Measurements from ENCODE around the gene GMDS. TPM values are rescaled to one million over a fixed set of nuclear protein-coding genes. Genes with fewer than 3 reads are reported as not detected.

Gene GMDS
- total and polyA plus RNA-seq, 2 donors (not counting 1 experiment from before 2014, with no cell fraction given), result 12.7 to 34.5 TPM

DNA sequence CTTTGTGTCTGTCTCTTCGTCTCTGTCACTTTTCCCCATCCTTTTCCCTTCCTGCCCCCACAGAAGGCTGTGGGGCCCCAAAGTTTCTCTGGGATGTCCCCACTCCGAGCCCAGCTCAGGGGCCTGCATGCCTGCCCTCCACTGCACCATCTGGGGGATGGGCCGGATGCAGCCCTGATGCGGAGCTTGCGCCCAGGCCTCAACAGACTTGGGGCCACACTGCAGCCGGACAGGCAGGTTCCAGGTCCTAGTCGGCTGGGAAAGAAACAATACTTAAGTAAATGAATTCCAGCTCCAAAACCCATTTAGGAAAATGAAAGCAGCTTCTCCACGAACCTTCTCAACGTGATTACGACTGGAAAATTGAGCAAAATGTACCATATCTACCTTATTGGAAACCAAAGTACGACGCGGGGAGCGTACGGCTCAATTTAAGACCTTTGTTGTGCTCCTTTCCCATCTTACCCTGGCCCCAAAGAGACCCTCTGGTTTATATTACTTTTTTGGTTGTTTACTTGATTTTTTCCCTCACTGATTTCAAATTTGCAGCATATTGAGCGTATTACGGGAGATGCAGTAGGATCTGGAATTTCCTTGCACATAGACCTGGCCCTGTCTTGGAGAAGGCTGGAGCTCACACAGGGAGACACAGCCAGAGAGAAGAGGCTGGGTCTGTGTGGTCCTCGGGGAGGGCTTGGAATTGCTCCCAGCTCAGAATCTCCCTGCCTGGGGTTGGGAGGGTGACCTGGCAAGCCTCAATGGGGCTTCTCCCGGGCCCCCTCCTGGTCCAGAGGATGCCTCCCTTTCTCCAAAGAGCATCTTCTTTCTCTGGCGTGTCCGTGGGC lies 627.7 kb downstream of the GMDS start:
- no peak overlapping the region for H3K4me3 ChIP-seq (replicated peaks in 1 of 4; ENCODE audit: control extremely low read depth in 1 of 4, insufficient read depth in 1 of 4, low read depth in 3 of 4, low read length in 4 of 4)
- no peaks in the 10 kb centered on the region for H3K79me2 ChIP-seq (ENCODE audit: control insufficient read depth, insufficient read depth, low read length)
- H4K20me1 ChIP-seq (ENCODE audit: control insufficient read depth, extremely low read depth, insufficient read depth, low read length), result no peaks in the 10 kb centered on the region
- no peak overlapping the region for H3K27ac ChIP-seq (ENCODE audit: insufficient read depth, low read length)
- no peak for TF ChIP-seq EZH2 (IDR thresholded peaks at IDR 0.05; ENCODE audit: low read length, missing control alignments)
- TF ChIP-seq, protein P1, sequence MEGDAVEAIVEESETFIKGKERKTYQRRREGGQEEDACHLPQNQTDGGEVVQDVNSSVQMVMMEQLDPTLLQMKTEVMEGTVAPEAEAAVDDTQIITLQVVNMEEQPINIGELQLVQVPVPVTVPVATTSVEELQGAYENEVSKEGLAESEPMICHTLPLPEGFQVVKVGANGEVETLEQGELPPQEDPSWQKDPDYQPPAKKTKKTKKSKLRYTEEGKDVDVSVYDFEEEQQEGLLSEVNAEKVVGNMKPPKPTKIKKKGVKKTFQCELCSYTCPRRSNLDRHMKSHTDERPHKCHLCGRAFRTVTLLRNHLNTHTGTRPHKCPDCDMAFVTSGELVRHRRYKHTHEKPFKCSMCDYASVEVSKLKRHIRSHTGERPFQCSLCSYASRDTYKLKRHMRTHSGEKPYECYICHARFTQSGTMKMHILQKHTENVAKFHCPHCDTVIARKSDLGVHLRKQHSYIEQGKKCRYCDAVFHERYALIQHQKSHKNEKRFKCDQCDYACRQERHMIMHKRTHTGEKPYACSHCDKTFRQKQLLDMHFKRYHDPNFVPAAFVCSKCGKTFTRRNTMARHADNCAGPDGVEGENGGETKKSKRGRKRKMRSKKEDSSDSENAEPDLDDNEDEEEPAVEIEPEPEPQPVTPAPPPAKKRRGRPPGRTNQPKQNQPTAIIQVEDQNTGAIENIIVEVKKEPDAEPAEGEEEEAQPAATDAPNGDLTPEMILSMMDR (conservative IDR thresholded peaks at IDR 0.05 in 1 of 2, IDR thresholded peaks at IDR 0.05 in 1 of 2; ENCODE audit: low read depth in 1 of 2, low read length in 2 of 2), result no peak
- no peaks in the 10 kb centered on the region for H3K36me3 ChIP-seq (ENCODE audit: control insufficient read depth, insufficient read depth, low read length)
- H3K9me3 ChIP-seq (ENCODE audit: control insufficient read depth, insufficient read depth, low read depth, low read length), result no peaks in the 10 kb centered on the region
- no peak overlapping the region for H3K4me2 ChIP-seq (ENCODE audit: extremely low read depth, insufficient read depth, low read length)
- no peaks in the 10 kb centered on the region for H3K4me1 ChIP-seq (ENCODE audit: control insufficient read depth, extremely low read depth, insufficient read depth, low read length)
- H2AFZ ChIP-seq (ENCODE audit: low read length), result no peak overlapping the region
- no peak overlapping the region for H3K9ac ChIP-seq (ENCODE audit: insufficient read depth, low read length)
- no peak for DNase-seq (ENCODE audit: low read depth in 2 of 2)
- peaks cover 5% of the 10 kb centered on the region for H3K27me3 ChIP-seq (ENCODE audit: control insufficient read depth, insufficient read depth, low read length)

GRCh38 chr6:1616701-1617463 lies 628.5 kb downstream of the GMDS start:
- DNase-seq (ENCODE audit: low read depth in 2 of 2), result no peak
- H3K79me2 ChIP-seq (ENCODE audit: control insufficient read depth, insufficient read depth, low read length), result peaks cover 2% of the 10 kb centered on the region
- no peaks in the 10 kb centered on the region for H3K36me3 ChIP-seq (ENCODE audit: control insufficient read depth, insufficient read depth, low read length)
- H3K9ac ChIP-seq (ENCODE audit: insufficient read depth, low read length), result no peak overlapping the region
- TF ChIP-seq EZH2 (IDR thresholded peaks at IDR 0.05; ENCODE audit: low read length, missing control alignments), result no peak
- TF ChIP-seq, protein P1 (conservative IDR thresholded peaks at IDR 0.05 in 1 of 2, IDR thresholded peaks at IDR 0.05 in 1 of 2; ENCODE audit: low read depth in 1 of 2, low read length in 2 of 2), result no peak
- H3K27me3 ChIP-seq (ENCODE audit: control insufficient read depth, insufficient read depth, low read length), result peaks cover 5% of the 10 kb centered on the region
- no peak overlapping the region for H2AFZ ChIP-seq (ENCODE audit: low read length)
- no peak overlapping the region for H3K4me2 ChIP-seq (ENCODE audit: extremely low read depth, insufficient read depth, low read length)
- H4K20me1 ChIP-seq (ENCODE audit: control insufficient read depth, extremely low read depth, insufficient read depth, low read length), result no peaks in the 10 kb centered on the region
- H3K27ac ChIP-seq (ENCODE audit: insufficient read depth, low read length), result no peak overlapping the region
- H3K9me3 ChIP-seq (ENCODE audit: control insufficient read depth, insufficient read depth, low read depth, low read length), result no peaks in the 10 kb centered on the region
- no peak overlapping the region for H3K4me3 ChIP-seq (replicated peaks in 1 of 4; ENCODE audit: control extremely low read depth in 1 of 4, insufficient read depth in 1 of 4, low read depth in 3 of 4, low read length in 4 of 4)
- no peaks in the 10 kb centered on the region for H3K4me1 ChIP-seq (ENCODE audit: control insufficient read depth, extremely low read depth, insufficient read depth, low read length)

DNA sequence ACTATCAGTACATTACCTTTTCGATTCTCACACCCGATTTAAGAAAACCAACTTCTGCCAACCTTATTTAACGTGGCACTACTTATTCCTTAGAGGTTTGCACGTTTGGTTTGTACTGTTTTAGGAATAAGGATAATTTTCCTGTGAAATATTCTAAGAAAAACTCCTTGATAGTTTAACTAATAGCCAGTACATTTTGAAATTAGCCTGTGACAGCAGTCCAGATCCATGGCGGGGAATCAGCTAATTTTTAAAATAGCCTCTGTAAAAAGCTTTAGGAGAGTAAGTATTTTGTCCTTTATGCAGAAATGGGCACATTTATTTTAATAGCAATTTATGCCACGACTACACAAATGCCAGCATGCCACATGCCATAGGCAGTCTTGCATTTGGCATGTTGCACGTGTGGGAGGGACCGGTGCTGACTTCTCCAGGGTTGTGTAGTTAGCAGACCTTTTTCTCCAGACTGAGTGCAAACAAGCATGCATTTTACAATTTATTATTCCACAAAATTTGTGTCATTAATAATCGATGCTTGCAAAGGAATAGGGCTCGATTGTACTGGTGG lies 629.5 kb downstream of the GMDS start:
- Histone ChIP-seq H3K36me3 (ENCODE audit: control insufficient read depth, insufficient read depth, low read length) (no peaks in the 10 kb centered on the region), H3K9ac (ENCODE audit: insufficient read depth, low read length) (no peak overlapping the region), H3K79me2 (ENCODE audit: control insufficient read depth, insufficient read depth, low read length) (peaks cover 2% of the 10 kb centered on the region), H3K9me3 (ENCODE audit: control insufficient read depth, insufficient read depth, low read depth, low read length) (no peaks in the 10 kb centered on the region), H4K20me1 (ENCODE audit: control insufficient read depth, extremely low read depth, insufficient read depth, low read length) (no peaks in the 10 kb centered on the region), H3K27me3 (ENCODE audit: control insufficient read depth, insufficient read depth, low read length) (peaks cover 5% of the 10 kb centered on the region), H3K4me3 (replicated peaks in 1 of 4; ENCODE audit: control extremely low read depth in 1 of 4, insufficient read depth in 1 of 4, low read depth in 3 of 4, low read length in 4 of 4) (no peak overlapping the region), H2AFZ (ENCODE audit: low read length) (no peak overlapping the region), H3K27ac (ENCODE audit: insufficient read depth, low read length) (no peak overlapping the region), H3K4me2 (ENCODE audit: extremely low read depth, insufficient read depth, low read length) (no peak overlapping the region), H3K4me1 (ENCODE audit: control insufficient read depth, extremely low read depth, insufficient read depth, low read length) (no peaks in the 10 kb centered on the region)
- DNase-seq (ENCODE audit: low read depth in 2 of 2), result no peak
- no peak for TF ChIP-seq EZH2 (IDR thresholded peaks at IDR 0.05; ENCODE audit: low read length, missing control alignments)
- TF ChIP-seq, protein P1 (conservative IDR thresholded peaks at IDR 0.05 in 1 of 2, IDR thresholded peaks at IDR 0.05 in 1 of 2; ENCODE audit: low read depth in 1 of 2, low read length in 2 of 2), result no peak

Data from fibroblast of lung (primary cell).